HG03066 (cell line): ENCODE data around the gene LUM.

Experiments used
- ATAC-seq: cut with Tn5 transposase; IDR thresholded peaks from one replicate; pipeline ENCODE4 v1.9.1; 2021; ENCODE audit warnings: low read depth; ENCODE audit not compliant: unreplicated experiment

Gene LUM, protein sequence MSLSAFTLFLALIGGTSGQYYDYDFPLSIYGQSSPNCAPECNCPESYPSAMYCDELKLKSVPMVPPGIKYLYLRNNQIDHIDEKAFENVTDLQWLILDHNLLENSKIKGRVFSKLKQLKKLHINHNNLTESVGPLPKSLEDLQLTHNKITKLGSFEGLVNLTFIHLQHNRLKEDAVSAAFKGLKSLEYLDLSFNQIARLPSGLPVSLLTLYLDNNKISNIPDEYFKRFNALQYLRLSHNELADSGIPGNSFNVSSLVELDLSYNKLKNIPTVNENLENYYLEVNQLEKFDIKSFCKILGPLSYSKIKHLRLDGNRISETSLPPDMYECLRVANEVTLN

DNA sequence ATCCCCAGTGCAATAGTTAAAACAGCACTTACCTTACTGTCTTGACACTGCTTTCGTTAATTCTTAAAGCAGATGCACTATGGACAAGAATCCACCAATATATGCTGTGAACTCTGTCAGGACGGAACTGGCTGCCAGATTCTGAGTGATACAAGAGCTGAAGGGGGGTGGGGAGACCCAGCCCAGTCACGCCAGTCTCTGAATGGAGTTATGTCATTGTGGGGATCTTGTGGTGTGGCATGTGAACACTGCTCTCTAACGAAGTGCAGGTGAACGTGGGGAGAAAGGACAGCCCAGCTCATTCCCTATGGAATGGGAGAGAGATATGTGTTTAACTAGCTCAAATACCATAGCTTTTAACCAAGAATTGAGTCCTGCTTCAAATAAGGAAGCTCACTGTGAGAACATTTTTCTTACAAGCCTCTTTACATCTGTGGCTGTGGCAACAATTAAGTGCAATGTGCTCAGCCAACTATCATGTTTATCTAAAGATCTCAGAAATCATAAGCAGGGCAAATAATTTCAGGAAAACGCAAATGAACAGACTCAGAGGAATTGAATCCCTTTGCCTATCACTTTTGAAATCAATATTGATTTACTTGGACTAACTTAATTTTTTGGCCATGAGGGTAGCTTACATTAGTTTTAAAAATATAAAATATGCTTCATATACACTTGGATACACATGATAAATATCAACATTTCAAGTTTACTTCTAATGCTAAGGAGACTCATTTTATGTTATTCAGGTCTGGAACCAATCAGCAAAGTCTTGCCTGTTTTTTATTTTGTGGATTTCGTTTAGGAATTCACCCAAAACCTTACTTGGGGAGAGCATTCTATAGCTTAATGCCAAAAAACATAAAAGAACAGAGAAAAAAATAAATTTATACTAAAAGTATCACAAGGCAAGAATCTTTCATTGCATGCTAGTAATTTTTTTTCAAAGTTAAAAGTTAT lies at the start of gene LUM:
Gene LUM (minus strand): TSS at position 129 of the 960 bp plus-strand sequence. CDS start 2,515 bp downstream, outside the sequence.
- ATAC-seq = no peak

DNA sequence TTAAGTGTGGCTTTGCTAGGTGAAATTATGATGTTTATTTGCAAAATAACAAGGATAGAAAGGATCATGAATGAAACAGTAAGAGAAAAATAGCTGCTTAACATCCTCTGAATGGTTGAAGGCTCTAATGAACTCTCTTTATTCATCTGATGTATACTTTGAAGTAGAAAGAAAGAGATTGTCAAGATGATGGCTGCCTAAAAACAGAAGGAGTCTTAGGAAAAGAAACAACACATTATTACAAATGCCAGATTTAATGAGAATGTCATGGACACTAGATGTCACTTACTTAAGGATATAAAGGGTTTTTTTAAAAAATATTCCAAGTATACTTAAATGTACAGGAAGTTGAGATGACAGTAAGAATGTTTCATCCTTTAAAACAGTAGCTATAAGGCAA lies 49.7 kb upstream of the LUM start:
- ATAC-seq = no peak

DNA sequence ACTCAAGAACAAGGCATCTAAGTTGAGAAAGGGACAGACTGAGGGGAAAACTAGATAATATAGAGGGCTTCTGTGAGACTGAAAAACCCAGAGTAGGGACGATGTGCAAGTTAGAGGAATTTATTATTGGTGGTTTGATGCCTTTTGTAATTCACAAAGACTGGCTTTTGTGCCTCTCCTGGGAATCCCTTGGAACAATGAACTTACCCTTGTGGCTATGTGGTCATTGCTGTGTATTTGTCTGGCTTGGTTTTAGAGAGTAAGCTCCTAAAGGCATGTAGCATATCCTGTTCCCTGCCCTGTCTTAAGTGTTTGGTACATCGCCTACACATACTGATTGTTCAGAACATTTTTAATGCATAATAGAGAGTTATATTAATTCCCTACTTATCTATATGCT lies 44.7 kb upstream of the LUM start:
- no peak for ATAC-seq

DNA sequence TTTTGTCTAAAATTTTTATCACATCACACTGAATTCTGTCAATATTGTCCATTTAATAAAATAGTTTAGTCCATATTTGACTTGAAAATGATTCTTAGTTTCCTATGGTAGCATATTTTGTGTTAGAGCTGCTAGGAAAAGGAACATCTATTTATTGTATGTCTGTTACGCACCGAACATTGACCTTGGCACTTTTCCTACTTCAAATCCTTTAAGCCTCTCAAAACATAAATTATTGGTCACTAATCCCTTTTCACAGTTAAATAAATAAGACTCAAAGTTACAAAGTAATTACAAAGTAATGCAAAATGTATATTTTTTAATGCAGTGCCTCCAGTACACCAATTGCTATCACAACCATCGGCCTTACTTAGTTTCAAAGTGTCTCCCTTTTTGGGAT lies 42.8 kb upstream of the LUM start:
- ATAC-seq = no peak

DNA sequence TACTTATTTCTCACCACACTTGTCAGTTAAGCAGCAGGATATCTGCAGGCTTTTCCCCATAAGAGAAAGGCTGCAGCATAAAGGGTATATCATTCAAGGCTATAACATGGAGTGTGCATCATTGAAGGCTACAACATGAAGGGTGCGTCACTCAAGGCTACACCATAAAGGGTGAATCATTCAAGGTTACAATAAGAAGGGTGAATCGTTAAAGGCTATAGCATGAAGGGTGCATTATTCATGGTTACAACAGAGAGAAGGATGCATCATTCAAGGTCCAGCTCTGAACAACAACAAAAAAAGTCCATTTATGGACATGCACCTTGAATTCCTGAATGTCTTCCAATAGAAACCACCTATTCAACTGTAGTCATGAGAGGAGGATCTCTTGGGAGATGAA lies 32.8 kb upstream of the LUM start:
- ATAC-seq = no peak

DNA sequence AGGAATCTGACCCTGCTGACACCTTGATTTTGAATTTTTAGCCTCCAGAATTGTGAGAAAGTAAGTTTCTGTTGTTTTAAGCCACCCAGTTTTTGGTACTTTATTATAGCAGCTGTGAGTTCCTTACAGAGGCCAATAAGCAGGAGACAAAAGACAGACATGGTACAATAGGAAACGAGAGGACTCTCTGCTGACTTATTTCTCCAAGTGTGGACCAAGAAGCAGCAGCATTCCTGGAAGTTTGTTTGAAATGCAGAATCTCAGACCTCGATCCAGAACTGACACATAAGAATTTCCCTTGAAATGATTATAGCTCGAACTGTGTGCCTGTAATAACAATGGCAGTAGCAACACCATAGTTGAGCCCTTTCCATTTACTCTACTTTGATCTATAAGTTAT lies 31.9 kb upstream of the LUM start:
- no peak for ATAC-seq

DNA sequence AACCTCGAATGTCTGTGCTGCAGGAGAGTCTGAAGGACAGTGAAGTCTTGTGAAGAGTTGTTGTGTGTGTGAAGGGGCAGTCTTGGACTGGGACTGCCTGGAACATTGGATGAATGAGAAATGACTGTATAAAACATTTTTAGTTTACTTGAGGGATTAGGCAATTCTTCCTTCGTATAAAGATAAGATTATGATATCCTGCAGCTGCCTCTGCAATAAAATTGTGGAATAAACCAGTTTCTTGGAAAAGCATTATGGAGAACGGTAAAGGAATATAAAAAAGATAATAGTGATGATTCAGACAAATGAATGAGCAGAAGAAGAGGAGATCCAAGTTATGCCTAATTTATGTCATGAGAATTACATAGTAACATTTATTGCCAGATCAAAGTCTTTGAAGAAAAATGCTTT lies 30.9 kb upstream of the LUM start:
- ATAC-seq = no peak

DNA sequence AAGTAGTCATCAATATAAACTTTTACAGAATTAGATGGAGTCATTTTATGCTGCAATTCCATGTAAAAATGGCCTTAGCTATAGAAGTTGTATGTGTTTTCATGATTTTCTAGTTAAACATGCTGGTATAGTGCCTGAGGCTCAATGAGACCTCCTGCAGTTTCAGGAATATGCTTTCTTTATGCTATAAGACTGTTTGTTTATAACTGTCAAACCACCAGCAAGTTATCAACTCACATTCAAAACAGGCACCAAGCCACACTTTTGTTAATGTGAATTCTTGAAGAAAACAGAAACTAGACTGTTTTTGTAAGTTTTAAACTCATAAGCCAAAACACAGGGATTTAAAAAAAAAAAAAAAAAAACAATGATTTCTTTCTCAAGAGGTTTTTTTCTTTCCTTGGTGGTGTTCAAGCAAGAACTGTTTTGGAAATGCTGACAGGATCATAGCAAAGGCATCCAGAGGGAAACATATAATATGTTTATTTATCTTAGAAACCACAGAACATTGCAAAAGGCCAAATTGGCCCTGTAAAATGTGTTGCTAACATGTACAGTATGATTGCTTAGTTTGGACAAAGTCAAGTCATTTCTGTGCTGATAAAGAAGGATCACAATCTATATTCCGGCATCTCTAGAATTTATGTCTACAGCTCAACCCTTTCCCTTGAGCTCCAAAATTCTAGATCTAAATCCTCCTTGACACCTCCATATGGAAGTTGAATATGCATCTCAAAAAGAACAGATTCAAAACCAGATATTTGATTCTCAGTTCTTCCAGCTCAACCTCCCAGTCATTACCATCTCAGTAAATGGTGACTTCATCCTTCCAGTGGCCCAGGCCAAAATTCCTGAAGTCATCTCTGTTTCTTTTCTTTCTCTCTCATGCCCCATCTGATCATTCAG lies 29.0 kb upstream of the LUM start:
- ATAC-seq = no peak

DNA sequence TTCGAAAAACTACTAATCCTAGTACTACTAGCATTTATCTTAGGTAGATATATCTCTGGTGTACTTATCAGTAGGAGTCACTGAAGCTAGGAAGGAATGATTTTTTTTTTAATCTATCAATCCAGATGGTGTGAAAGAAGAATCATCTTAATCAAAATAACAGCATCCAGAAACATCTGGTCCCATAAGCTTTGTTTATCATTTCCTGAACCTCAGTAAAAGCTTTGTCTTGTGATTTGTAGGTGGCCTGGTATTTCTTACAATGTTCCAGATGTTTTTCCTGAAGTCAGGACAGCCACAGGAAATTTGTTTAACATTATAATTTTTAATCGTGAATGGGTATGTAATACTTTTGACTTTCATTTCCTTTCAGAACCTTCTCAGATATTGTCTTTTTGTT lies 28.0 kb upstream of the LUM start:
- no peak for ATAC-seq

DNA sequence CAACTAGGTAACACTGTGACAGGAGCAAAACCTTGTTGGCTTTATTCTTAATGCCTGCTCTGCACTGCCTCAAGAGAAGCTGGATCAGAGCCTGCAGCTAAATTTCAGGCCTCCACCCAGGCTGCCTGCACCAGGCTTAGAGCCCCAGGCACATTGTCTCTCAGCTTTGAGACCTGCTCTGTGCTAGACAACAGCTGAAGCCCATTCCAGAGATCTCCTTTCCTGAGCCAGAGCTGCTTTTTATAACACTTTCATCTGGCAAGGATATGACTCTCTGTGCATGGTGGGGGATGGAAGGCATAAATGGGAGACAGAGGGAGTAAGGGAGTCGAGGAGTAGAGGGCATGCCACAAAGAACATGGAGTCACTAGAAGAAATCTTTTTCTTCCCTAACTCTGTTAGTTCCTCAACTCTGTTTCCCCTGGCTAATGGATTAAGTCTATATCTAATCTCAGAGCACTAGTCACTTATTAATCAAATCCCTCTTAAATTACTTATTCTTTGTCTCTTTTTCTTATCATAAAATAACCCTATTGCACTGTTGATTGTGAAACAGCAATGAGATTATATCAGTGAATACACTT lies 27.1 kb upstream of the LUM start:
- ATAC-seq = no peak

DNA sequence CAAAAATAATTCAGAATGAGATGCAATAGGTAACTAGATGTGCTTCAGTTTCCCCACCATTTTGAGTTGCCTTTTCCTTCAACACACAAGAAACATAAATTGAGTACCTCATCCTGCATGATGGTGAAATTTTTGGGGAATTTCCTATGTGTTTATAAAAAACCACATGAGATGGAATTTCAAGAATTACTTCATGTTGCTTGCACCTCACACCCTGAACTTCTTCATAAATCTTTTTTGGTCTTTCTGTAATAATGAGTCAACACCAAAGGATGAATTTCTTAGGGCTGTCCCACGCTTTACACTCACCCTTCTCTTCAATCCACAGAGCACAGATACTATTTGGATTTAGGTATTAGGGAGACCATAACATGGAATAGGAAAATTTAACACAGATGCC lies 22.6 kb upstream of the LUM start:
- no peak for ATAC-seq

DNA sequence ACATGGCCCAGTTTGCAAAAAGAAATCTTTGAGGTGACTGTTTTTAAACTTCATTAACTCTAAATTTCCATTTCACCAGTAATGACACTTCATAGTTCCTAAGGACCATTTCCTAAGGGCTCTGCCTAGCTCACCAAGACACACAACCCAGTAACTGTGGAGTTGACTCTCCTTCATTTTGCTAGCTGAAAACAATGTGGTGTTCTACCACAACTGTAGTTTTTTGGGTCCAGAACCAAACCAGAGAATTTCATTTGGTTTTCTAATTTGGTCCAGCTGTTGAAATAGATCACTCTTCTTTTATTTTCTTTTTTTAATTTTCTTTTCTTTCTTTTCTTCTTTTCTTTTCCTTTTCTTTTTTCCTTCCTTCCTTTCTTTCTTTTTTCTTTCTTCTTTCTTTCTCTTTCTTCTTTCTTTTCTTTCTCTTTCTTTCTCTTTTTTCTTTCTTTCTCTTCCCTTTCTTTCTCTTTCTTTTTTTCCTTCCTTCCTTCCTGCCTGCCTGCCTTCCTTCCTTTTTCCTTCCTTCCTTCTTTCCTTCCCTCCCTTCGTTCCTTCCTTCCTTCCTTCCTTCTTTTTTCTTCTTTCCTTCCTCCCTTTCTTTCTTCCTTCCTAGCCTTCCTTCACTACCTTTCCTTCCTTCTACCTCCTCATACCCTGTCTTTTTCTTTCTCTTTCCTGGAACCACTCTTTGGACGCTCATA lies 18.5 kb upstream of the LUM start:
- no peak for ATAC-seq

DNA sequence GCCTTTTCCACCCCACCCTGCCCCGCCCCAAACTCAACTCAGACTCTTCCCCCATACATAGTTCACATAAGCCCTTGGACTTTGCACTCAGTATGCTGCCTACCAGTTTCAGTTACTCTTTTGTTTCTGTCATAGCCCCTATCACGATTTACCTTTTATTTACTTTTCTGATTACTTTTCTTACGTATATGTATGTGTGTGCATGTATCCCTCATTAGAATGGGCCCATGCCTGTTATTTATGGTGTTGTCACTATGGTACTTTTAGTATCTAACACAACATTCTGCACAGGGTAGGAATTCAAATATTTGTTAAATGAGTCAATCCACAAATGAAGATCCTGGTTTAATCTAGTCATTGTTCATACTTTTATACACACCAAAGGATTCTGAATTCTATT lies 16.5 kb upstream of the LUM start:
- no peak for ATAC-seq

DNA sequence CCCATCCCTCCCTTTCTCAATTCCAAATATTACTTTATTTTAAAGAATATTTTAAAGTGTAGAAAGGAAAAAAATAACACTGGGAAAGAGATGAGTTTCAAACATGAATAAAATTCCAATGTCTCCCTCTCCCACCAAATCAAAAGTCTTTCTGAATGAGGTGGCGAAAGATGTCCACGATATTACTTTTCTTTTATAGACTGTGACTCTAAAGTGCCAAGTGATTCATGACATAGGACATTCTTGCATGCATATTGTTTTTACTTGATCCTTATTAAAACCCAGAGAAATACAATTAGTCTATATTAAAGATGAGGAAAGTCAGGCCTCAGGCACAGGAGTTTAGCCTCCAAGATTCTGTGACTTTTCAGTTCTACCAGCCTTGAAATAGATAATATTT lies 16.0 kb upstream of the LUM start:
- no peak for ATAC-seq

DNA sequence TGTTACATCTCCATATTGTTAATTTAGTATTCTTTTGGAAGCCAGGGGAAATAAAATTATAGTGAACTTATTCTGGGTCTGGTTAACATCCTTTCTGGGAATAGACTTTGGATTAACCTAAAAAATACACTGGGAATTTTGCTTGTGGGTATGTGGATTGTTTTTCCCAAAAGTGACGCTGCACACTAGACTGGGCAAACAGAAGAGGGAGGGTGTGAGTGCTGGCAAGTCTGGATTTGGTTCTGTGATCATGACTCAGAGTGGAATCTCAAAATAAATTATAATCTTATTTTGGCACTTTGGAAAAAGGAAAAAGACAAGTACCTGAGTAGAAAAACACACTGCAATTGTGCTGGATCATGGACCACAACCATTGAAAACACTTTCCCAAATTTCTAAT lies 15.2 kb upstream of the LUM start:
- ATAC-seq = no peak

DNA sequence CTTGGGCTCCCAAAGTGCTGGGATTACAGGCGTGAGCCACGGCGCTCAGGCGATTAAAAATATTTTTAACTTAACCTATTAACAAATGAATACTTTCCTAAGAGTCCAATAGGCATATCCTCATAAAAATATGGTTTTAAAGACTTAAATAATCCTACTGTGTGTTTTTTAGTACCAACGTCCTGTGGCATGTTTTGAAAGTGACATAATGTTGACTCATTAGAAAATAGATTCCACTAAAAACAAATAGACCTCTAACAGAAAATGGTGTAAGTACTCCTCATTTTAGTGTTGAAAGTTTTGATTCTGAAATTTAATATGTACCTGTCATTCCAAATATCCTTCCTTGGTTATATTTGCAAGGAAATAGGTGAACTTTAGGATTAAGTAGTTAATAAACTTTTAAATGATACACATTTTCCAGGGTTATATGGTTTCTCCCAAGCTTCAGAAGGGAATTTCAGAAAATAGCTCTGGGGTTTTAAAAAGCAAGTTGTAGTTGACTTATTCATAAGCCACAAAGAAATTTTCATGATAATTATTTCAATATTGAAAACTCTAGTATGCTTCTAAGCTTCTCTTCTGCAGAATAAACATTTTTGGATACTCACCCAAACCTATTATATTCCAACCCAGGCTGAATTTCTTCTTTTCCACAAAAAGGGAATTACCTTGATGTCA lies 12.1 kb upstream of the LUM start:
- no peak for ATAC-seq

DNA sequence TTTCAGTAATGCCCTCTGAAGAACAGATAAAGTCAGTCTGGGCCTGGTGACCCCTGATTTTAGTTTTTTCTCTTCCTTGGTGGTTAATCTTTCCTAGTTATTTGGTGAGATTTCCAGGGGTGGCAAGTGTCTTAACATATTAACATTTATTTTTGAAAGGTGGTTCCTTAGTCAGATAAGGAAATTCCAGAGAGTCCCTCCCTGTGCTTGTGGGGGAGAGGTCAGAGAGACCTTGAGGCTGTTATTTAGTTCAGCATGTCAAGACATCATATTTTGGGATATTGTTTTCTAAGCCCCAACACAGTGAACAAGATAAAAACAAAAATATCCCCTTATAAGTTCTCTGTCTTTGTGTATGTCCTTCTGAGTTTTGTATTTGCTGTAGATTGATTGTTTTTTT lies 9.5 kb upstream of the LUM start:
- ATAC-seq = no peak

DNA sequence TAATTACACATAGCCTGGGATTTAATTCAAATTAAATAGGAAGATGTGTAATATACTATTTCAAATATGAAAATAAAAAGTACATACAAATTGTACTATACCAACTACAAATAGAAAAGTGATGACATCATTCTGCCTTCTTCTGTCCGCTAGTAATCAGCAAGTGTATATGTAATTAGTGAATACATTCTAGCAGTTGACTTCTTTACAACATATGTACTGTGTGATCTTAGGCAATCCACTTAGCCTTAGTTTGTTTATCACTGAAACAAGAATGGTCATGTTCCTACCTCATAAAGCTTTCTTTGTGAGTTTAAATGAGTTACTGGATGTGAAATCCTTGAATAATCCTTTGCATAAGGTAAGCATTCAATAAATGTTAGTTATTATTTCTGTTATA lies 7.8 kb upstream of the LUM start:
- no peak for ATAC-seq

DNA sequence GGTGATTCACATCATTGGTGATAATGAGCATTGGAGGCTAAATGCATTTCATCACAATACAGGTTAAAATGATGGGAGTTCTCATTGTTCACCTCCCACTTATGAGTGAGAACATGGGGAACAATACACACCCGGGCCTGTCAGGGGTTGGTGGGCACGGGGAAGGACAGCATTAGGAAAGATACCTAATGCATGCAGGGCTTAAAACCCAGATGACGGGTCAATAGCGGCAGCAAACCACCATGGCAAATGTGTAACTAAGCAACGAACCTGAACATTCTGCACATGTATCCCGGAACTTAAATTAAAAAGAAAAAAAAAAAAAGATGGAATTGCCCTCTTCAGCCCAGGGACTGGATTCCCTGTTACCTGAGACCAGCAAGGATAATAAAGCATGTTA lies 2.3 kb upstream of the LUM start:
- no peak for ATAC-seq
